WERI-Rb-1 (cell line): ENCODE results near the gene TFRC.

ENCODE experiments used
- DNase-seq: peaks from one replicate; pipeline ENCODE4 v3.0.0-alpha.2; 2020
- H3K27ac ChIP-seq: fragments of 250-450 bp; sonication (Bioruptor Pico); 2 replicates; pipeline ENCODE4 v1.5.1; 2020; ENCODE audit warnings: mild to moderate bottlenecking, moderate library complexity
- H3K27me3 ChIP-seq: fragments of 250-450 bp; sonication (Bioruptor Pico); 2 replicates; pipeline ENCODE4 v1.5.1; 2021; ENCODE audit warnings: mild to moderate bottlenecking, low read depth, moderate library complexity; ENCODE audit not compliant: insufficient read depth, severe bottlenecking
- H3K36me3 ChIP-seq: fragments of 250-450 bp; sonication (Bioruptor Pico); 2 replicates; pipeline ENCODE4 v1.5.1; 2020; ENCODE audit warnings: mild to moderate bottlenecking, moderate library complexity
- H3K4me3 ChIP-seq: 2 replicates; pipeline ENCODE4 v1.5.1; 2011; ENCODE audit warnings: low read depth, mild to moderate bottlenecking, control low read depth, low read length
- H3K9me3 ChIP-seq: fragments of 250-450 bp; sonication (Bioruptor Pico); 2 replicates; pipeline ENCODE4 v1.5.1; 2021; ENCODE audit warnings: mild to moderate bottlenecking, moderate library complexity; ENCODE audit not compliant: severe bottlenecking
- TF ChIP-seq, protein P1 (sequence below): IDR thresholded peaks from 2 replicates; pipeline ENCODE4 v1.5.1; 2011; ENCODE audit warnings: low read depth, mild to moderate bottlenecking, control low read depth, inconsistent platforms, low read length

The TFRC gene

GRCh38 chr3:196048922-196049598, 32.8 kb downstream of the TFRC start:
- TF ChIP-seq, protein P1, sequence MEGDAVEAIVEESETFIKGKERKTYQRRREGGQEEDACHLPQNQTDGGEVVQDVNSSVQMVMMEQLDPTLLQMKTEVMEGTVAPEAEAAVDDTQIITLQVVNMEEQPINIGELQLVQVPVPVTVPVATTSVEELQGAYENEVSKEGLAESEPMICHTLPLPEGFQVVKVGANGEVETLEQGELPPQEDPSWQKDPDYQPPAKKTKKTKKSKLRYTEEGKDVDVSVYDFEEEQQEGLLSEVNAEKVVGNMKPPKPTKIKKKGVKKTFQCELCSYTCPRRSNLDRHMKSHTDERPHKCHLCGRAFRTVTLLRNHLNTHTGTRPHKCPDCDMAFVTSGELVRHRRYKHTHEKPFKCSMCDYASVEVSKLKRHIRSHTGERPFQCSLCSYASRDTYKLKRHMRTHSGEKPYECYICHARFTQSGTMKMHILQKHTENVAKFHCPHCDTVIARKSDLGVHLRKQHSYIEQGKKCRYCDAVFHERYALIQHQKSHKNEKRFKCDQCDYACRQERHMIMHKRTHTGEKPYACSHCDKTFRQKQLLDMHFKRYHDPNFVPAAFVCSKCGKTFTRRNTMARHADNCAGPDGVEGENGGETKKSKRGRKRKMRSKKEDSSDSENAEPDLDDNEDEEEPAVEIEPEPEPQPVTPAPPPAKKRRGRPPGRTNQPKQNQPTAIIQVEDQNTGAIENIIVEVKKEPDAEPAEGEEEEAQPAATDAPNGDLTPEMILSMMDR, result no peak
- DNase-seq, result no peak
- no peak overlapping the region for H3K27ac ChIP-seq
- H3K4me3 ChIP-seq, result no peak overlapping the region
- no peaks in the 10 kb centered on the region for H3K9me3 ChIP-seq
- peaks cover 16% of the 10 kb centered on the region for H3K36me3 ChIP-seq
- H3K27me3 ChIP-seq, result no peaks in the 10 kb centered on the region

GRCh38 chr3:196047391-196048030, 34.4 kb downstream of the TFRC start:
- no peaks in the 10 kb centered on the region for H3K27me3 ChIP-seq
- TF ChIP-seq, protein P1, result no peak
- no peaks in the 10 kb centered on the region for H3K9me3 ChIP-seq
- H3K4me3 ChIP-seq, result no peak overlapping the region
- H3K27ac ChIP-seq, result no peak overlapping the region
- peaks cover 7% of the 10 kb centered on the region for H3K36me3 ChIP-seq
- DNase-seq, result no peak

DNA sequence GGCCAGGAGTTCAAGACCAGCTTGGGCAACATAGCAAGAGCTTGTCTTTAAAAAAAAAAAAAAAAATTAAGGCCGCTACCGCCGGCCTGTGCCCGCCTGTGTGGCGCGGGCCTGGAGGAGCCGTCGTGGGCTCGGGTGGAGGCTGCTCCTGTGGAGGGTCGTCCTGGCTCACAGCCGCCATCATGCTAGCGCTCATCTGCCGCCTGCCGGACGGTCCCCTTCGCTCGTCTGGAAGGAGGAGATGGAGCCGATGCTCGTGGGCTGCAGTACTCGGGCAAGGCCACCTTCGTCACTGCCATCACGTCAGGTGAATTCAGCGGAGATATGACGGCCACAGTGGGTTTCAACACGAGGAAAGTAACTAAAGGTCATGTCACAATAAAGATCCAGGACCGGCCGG, 37.4 kb downstream of the TFRC start:
- no peak for DNase-seq

DNA sequence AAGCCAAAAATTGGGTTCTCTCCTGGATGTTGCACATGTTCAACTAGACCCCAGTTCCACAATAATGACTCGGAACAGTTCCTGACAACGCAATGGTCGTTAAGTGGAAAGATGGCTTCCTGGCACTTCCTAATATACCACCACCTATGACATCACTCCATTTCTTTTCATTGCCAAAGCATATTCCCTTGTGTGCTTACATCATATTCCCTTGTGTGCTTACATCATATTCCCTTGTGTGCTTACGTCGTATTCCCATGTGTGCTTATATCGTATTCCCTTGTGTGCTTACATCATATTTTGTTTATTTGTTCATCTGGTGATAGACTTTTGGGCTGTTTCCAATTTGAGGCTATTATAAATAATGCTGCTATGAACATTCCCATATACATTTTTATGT, 39.2 kb downstream of the TFRC start:
- no peak for DNase-seq
- Histone ChIP-seq H3K4me3 (no peak overlapping the region), H3K27me3 (no peaks in the 10 kb centered on the region), H3K36me3 (no peaks in the 10 kb centered on the region), H3K27ac (no peak overlapping the region), H3K9me3 (no peaks in the 10 kb centered on the region)
- TF ChIP-seq, protein P1, result no peak

More for the DNA sequence above, 37.4 kb downstream of the TFRC start:
- Histone ChIP-seq H3K27ac (no peak overlapping the region), H3K4me3 (no peak overlapping the region), H3K27me3 (no peaks in the 10 kb centered on the region), H3K9me3 (no peaks in the 10 kb centered on the region), H3K36me3 (no peaks in the 10 kb centered on the region; the same call in 1 of the 2 replicates)
- TF ChIP-seq, protein P1, result no peak

DNA sequence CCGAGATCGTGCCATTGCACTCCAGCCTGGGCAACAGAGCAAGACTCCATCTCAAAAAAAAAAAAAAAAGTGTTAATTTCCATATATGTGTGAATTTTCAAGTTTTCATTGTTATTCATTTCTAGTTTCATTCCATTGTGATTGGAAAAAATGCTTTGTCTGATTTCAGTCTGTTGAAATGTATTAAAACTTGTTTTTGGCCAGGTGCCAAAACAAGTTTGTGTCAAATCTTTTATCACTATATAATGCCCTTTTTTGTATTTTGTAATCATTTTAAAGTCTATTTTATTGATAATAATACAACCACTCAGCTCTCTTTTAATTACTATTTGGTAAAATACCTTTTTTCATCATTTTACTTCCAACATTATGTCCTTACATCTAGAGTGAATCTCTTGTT, 42.5 kb downstream of the TFRC start:
- no peak for DNase-seq
- no peaks in the 10 kb centered on the region for H3K36me3 ChIP-seq
- no peak overlapping the region for H3K4me3 ChIP-seq
- no peaks in the 10 kb centered on the region for H3K27me3 ChIP-seq
- TF ChIP-seq, protein P1, result no peak
- H3K27ac ChIP-seq, result no peak overlapping the region
- no peaks in the 10 kb centered on the region for H3K9me3 ChIP-seq
